GM12874 (cell line): ENCODE data around the gene KCTD14.

ENCODE experiments used
- TF ChIP-seq, protein P1 (sequence below): IDR thresholded peaks from 2 replicates; pipeline ENCODE4 v1.5.1; 2011; ENCODE audit warnings: low read depth, mild to moderate bottlenecking, control low read depth, low read length, moderate library complexity; ENCODE audit not compliant: insufficient read depth

The KCTD14 gene

DNA sequence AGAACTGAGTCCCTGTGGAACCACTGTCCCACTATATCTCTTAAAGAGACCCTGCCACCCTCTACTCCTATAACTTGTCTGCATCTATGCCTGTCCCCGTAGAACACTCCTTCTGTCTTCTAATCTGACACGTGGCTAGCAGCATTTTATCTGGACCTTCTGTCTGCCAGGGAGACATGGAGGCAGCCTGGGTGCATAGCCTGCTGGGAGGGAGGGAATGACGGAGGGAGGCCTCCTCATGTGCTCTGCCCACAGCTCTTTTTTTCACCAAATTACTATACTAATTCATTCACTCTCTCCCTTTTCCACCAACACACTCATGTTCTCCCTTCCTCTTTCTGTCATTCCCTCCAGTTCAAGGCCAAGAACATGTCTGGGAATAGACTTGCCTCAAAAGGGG is 33.0 kb upstream of the KCTD14 start:
- TF ChIP-seq, protein P1, sequence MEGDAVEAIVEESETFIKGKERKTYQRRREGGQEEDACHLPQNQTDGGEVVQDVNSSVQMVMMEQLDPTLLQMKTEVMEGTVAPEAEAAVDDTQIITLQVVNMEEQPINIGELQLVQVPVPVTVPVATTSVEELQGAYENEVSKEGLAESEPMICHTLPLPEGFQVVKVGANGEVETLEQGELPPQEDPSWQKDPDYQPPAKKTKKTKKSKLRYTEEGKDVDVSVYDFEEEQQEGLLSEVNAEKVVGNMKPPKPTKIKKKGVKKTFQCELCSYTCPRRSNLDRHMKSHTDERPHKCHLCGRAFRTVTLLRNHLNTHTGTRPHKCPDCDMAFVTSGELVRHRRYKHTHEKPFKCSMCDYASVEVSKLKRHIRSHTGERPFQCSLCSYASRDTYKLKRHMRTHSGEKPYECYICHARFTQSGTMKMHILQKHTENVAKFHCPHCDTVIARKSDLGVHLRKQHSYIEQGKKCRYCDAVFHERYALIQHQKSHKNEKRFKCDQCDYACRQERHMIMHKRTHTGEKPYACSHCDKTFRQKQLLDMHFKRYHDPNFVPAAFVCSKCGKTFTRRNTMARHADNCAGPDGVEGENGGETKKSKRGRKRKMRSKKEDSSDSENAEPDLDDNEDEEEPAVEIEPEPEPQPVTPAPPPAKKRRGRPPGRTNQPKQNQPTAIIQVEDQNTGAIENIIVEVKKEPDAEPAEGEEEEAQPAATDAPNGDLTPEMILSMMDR: no peak

DNA sequence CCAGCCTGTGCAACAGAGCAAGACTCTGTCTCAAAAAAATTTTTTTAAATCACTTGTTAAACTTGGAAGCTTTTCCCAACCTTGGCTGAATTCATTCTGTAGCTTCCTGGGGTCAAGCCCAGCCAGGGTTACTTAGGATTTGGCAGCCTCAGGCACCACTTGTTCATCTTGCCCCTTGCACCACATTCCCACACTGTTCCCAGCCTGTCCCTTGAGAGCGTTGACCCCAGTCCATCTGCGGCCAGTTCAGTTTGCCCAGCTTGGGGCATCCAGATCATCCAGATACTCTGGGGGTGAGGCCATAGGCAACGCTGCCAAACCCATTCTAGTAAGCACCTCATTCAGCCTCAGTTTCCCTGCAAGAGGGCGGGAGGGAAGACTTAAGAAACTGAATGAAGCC is 31.9 kb upstream of the KCTD14 start:
- TF ChIP-seq, protein P1: no peak

- TF ChIP-seq, protein P1: no peak
These were observed 28.1 kb upstream of the KCTD14 start for GRCh38 chr11:78050964-78051831.

DNA sequence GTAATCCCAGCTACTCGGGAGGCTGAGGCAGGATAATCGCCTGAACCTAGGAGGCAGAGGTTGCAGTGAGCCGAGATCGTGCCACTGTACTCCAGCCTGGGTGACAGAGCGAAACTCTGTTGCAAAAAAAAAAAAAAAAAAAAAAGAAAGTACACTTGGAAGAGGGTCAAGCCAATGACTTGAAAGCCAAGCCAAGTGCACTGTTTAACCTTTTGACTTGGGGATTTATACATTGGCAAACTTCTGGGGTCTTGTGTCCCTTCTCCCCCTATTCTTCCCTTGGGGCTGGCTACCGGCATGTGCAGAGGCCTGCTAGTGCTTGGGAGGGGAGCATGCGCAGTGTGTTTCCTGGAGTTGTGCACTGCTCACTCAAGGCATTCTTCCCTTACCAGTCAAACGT is 26.3 kb upstream of the KCTD14 start:
- TF ChIP-seq, protein P1: no peak

GRCh38 chr11:78048561-78048960 is 25.5 kb upstream of the KCTD14 start:
- TF ChIP-seq, protein P1: no peak

- TF ChIP-seq, protein P1: no peak
These were observed 23.4 kb upstream of the KCTD14 start for GRCh38 chr11:78046486-78046854.

DNA sequence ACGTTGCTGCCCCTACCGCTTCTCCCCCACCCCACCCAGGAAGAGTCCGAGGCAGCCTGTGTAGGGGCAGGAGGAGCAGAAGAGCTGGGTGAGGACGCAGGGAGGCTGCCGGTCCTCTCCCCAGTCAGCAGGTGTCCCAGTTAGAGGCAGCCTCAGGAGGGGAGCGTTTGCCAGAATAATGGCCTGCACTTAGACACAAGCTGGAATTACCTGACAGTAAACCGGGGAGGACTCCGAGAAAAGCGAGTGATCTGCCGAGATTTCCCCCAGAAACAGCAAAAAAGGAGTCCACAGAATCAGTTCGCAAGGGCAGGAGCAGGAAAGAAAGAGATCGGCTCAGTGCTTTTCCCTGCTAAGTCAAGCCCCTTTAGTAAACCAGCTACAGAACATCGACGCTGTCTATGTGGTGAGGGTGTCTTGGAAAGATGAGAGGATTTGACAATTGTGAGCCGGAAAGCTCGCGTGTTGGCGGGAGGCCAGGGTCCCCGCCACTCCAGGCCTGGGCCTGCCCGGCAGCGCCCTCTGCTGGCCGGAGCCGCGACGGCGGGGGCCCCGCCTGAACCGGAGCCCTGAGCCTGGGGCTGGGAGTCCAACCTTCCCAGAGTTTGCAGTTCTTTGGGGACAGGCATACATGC is 22.9 kb upstream of the KCTD14 start:
- TF ChIP-seq, protein P1: peak; percentile 99
